Subcutaneous adipose tissue (tissue), 4 donors: Measurements from ENCODE around the gene B4GALNT3. TPM values are rescaled to one million over a fixed set of nuclear protein-coding genes. Genes with fewer than 3 reads are reported as not detected.

Source experiments
- CTCF ChIP-seq: fragments of 450-650 bp; IDR thresholded peaks from one replicate; pipeline ENCODE4 v1.5.1; 2016; ENCODE audit warnings: low read depth, mild to moderate bottlenecking, control low read depth, antibody characterized with exemption, moderate library complexity
- total RNA-seq, 4 donors: library from RNA; depleted of rRNA; stranded (reverse); fragments of >200 nt; gene quantifications; one replicate each; pipeline ENCODE4 v1.1.0, GENCODE V29; 2016

The B4GALNT3 gene
- total RNA-seq, 4 donors from 2014 or later: 0.16 to 0.22 (median 0.17) TPM; not detected in 1

GRCh38 chr12:484096-484495, 24.4 kb downstream of the B4GALNT3 start:
- TF ChIP-seq CTCF: no peak

GRCh38 chr12:490260-490659, 30.5 kb downstream of the B4GALNT3 start:
- no peak for TF ChIP-seq CTCF

- no peak for TF ChIP-seq CTCF
Measured at GRCh38 chr12:495466-495865, 35.7 kb downstream of the B4GALNT3 start.

- TF ChIP-seq CTCF: no peak
Measured at GRCh38 chr12:496736-497135, 37.0 kb downstream of the B4GALNT3 start.

- no peak for TF ChIP-seq CTCF
Measured at GRCh38 chr12:497501-498160, 37.9 kb downstream of the B4GALNT3 start.

- no peak for TF ChIP-seq CTCF
Measured at GRCh38 chr12:499837-500458, 40.2 kb downstream of the B4GALNT3 start.

GRCh38 chr12:501722-502447, 42.1 kb downstream of the B4GALNT3 start:
- no peak for TF ChIP-seq CTCF
